Motor neuron (in vitro differentiated cells): ENCODE measurements around the gene GRM7. TPM values are rescaled to one million over a fixed set of nuclear protein-coding genes. Genes with fewer than 3 reads are reported as not detected.

Source experiments
- ATAC-seq, 8 experiments: fragments of 200-7000 bp; cut with Tn5 transposase; replicated peaks in 6 of 8; 2 replicates each; pipeline ENCODE4 v1.8.0; 2021; ENCODE audit warnings: mild to moderate bottlenecking in 8 of 8, moderate library complexity in 8 of 8
- H3K27ac ChIP-seq, 2 donors: fragments of 250-450 bp; sonication (Bioruptor Pico); 2 replicates each; pipeline ENCODE4 v1.9.0; 2021; ENCODE audit warnings: antibody characterized with exemption in 2 of 2, mild to moderate bottlenecking in 2 of 2, moderate library complexity in 1 of 2
- H3K4me1 ChIP-seq, 2 donors: fragments of 250-450 bp; sonication (Bioruptor Pico); replicated peaks in 1 of 2; 2 replicates each; pipeline ENCODE4 v1.6.1; 2021; ENCODE audit warnings: antibody characterized with exemption in 2 of 2, mild to moderate bottlenecking in 2 of 2, moderate library complexity in 1 of 2
- H3K4me3 ChIP-seq, 5 donors: fragments of 250-450 bp; sonication (Bioruptor Pico); 2 replicates each; pipeline ENCODE4 v1.9.0; 2021; ENCODE audit warnings: antibody characterized with exemption in 5 of 5, mild to moderate bottlenecking in 5 of 5, moderate library complexity in 4 of 5
- WGBS, 10 experiments: fragments of 450-650 bp; shearing (Covaris generic); methylation state at CpG; one replicate each; pipeline ENCODE4 v1.0.0; 2022; 5-methylcytosine and 5-hydroxymethylcytosine counted together
- in situ Hi-C, 9 experiments: fragments of 400-800 bp; cut with MboI; loops; one replicate each; pipeline ENCODE4 v1.15.0; 2021; ENCODE audit warnings: low sequenced_read_pairs in 9 of 9, low pct_unique_long_range_greater_than_20kb in 2 of 9; ENCODE audit not compliant: unreplicated experiment in 9 of 9
- total RNA-seq, 8 experiments: library from RNA; unstranded; fragments of 300-600 nt; gene quantifications; 2 replicates each; pipeline versions ENCODE4 v1.2.3 to v1.2.4, GENCODE V29; 2022

The GRM7 gene
- total RNA-seq, 8 experiments from 2014 or later, result 0.14 to 5.0 (median 2.9) TPM; not detected in 1

DNA sequence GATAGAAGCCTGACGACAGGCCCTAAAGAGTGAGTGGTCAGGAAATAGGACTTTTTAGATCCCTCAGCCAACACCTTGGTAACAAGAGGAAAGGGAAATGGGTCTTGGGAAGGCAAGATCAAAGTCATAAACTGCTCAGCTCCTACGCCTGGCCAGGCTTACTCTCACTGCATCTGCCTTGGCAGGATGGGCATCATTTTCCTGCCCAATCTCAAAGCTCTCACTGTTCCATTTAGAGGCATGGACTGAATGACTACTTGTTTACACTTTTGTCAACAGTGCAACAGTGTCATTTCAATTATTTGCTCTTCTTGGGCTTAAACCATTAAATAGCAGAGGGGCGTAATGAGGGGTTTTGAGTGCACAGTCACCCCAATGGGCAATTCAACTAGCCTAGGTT is 808.7 kb downstream of the GRM7 start:
- Histone ChIP-seq H3K4me1 (peaks cover 2 to 7% of the 10 kb centered on the region in 2 donors), H3K4me3 (no peak overlapping the region), H3K27ac (no peak overlapping the region)
- in situ Hi-C loops, result no loop called here
- 35 to 100% (median 91%) methylated on average over 1 to 3 of the region's 3 CpGs; no CpG with 5 or more reads in 4 of the 10 experiments for WGBS, 10 experiments
- no peak for ATAC-seq

DNA sequence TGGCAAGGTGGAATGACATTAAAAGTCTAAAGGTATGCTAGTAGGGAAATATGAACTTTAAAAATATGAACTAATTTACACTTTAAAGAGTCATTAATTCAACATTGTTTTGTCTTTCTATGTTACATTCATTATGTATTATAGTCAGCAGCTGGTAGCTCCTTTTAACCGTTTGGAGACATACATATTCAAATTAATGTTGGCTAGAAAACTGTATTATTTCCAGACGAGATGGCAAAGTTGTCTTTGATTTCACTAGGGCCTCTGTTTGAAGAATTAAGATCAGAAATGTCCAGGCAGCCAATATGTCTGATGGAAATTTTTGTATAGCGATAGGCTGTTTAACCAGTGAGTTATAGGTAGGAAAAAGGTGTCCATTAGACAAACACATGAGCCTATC is 817.6 kb downstream of the GRM7 start:
- ATAC-seq, result no peak
- 0 to 93% (median 60%) methylated on average over 1 to 3 of the region's 3 CpGs; no CpG with 5 or more reads in 1 of the 10 experiments for WGBS, 10 experiments

DNA sequence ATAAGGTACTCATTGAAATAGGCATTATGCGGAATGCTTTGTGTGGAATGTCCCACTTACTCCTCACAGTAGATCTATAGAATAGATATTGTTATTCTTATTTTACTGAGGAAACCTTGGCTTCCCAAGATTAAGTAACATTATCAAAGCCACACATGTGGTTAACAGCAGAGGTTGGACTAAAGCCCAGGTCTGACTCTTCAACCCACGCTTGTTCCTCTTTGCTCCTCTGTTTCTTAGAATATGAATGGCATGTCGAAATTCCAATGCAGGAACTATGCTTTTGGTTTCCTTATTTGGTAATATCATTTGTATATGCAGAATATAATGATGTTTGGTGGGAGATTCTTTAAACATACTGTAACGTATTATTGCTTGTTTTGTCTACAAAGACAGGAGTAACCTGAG is 821.9 kb downstream of the GRM7 start:
- in situ Hi-C loops, result no loop called here
- Histone ChIP-seq H3K4me3 (no peak overlapping the region), H3K27ac (no peak overlapping the region), H3K4me1 (no peaks in the 10 kb centered on the region)
- ATAC-seq, result peak in 3 of 8 experiments; percentile 89 to 98 (median 96)
- 0 to 93% (median 57%) methylated on average over 2 to 4 of the region's 4 CpGs; no CpG with 5 or more reads in 1 of the 10 experiments for WGBS, 10 experiments

More for the DNA sequence above, 817.6 kb downstream of the GRM7 start:
- in situ Hi-C loops, result no loop called here
- no peak overlapping the region for H3K27ac ChIP-seq
- H3K4me3 ChIP-seq, result no peak overlapping the region
- H3K4me1 ChIP-seq, result no peaks in the 10 kb centered on the region

DNA sequence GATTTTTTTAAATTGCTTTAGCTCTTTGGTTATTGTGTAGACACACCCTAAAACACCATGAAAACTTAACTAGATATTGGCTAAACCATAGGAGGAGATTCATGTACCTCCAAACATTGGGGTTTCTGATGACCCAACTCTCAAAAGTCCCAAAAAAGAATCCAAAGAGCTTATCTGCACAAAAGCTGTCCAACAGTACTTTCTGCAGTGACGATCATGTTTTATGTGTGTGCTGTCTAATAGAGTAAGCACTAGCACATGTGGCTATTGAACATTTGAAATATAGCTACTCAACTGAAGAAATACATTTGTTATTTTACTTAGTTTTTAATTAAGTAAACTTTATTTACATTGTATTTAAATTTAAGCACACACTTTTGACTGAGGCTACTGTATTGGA is 822.5 kb downstream of the GRM7 start:
- 20 to 100% (median 83%) methylated on average over 1 of the region's 1 CpG; no CpG with 5 or more reads in 2 of the 10 experiments for WGBS, 10 experiments
- no peak overlapping the region for H3K27ac ChIP-seq
- no peak overlapping the region for H3K4me3 ChIP-seq
- ATAC-seq, result no peak
- in situ Hi-C loops, result no loop called here
- H3K4me1 ChIP-seq, result no peaks in the 10 kb centered on the region

DNA sequence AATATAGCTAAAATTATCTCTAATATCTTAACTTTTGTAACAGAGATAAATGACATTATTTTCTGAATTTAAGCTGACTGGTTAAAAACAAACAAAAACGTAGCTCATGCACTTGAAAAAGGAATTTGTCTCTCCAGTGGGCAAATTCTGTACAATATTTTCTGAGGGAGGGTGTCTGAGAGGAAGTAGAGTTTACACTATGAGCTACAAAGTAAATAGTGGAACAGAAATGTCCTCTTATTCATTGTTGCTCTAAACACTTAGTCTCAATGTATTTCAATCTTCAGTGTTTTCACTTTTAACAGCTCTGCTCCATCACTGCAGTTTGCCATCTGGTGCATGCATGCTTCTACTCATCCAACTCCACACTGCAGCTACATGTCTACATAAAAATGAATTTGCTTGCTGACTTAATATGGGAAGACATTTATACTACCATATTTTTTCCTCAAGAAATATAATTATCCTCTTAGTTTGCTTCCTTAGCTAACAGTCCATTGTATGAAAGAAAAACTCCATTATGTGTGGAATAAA is 823.3 kb downstream of the GRM7 start:
- H3K4me3 ChIP-seq, result no peak overlapping the region
- ATAC-seq, result peak in 1 of 8 experiments; percentile 48
- WGBS, 10 experiments, result 0 to 79% (median 33%) methylated on average over 1 of the region's 1 CpG
- H3K4me1 ChIP-seq, result no peaks in the 10 kb centered on the region
- in situ Hi-C loops, result no loop called here
- no peak overlapping the region for H3K27ac ChIP-seq

DNA sequence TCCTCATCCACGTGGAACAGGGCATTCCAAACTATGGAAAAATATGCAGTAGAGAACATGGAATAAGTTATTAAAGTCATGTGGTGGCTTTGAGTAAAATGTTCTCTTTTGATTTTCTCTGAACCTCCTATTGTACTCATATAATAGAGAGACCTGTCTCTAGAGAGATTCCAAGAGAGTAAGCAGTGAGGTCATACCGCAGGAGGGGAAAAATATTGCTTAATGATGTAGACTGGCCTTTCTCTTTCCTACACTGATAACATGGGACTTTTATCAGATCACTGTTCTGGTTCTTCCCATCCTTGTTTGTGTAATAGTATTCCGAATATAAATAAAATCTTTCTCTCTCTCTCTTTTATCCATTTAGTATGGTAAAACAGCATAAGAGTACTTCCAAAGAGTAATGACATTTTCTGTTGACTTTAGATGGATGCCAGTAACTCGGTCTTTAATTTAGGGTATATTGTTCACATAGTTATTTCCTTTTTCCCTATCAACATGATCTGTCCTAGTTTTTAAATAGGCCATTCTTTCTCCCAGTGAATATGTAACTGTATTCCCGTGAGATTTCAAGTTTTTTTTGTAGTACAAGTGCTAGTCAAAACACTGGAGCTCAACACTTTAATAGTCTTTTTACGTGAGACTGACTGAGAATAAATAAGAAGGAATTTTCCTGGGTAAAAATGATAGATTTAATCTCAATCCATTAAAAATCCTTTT is 826.7 kb downstream of the GRM7 start:
- in situ Hi-C loops, result no loop called here
- 15 to 91% (median 80%) methylated on average over 1 to 6 of the region's 6 CpGs; no CpG with 5 or more reads in 1 of the 10 experiments for WGBS, 10 experiments
- ATAC-seq, result no peak

DNA sequence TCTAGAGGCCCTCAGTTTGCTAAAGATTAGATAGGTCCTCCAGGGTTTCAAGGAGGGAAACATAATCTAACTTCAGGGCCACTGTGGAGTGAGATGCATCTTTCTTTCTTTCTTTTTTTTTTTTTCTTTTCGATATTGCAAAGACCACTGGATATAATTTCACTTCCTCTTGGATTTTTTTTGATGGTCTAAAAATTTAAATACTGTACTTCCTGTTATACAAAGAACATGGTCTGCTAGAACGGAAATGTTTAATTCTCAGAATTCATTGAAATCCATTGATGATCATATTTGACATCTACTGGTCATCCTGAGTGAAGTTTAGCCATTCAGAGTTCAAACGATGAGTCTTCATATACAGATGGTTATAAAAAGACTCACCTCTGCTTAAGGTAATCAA is 832.0 kb downstream of the GRM7 start:
- Histone ChIP-seq H3K4me3 (no peak overlapping the region), H3K27ac (no peak overlapping the region), H3K4me1 (peaks cover 18 to 24% of the 10 kb centered on the region in 2 donors)
- no peak for ATAC-seq
- WGBS, 10 experiments, result 0 to 100% (median 67%) methylated on average over 1 to 3 of the region's 3 CpGs; no CpG with 5 or more reads in 1 of the 10 experiments
- in situ Hi-C loops, result no loop called here

More for the DNA sequence above, 826.7 kb downstream of the GRM7 start:
- no peak overlapping the region for H3K27ac ChIP-seq
- no peak overlapping the region for H3K4me3 ChIP-seq
- H3K4me1 ChIP-seq, result no peaks in the 10 kb centered on the region

DNA sequence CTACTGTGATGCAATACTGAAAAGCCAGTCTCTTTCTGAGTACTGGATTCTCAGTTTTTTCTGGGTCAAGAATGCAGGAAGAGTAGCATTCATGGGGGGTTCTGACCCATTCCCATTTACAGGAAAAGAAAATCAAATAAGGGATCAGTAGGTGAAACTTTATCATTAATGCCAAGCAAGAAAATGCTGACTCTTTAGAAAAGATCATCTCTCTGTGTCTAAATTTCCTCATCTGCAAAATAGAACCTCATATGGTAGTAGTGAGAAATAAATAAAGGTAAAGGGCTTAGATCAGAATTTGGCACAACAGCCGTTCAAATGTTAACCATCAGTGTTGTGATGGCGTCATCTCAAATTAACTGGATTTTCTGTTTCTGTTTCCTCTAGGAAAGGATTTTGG is 833.1 kb downstream of the GRM7 start:
- ATAC-seq, result no peak
- no peak overlapping the region for H3K27ac ChIP-seq
- in situ Hi-C loops, result no loop called here
- WGBS, 10 experiments, result 21 to 100% (median 93%) methylated on average over 1 to 2 of the region's 2 CpGs; no CpG with 5 or more reads in 1 of the 10 experiments
- peaks cover 26% of the 10 kb centered on the region in 2 donors for H3K4me1 ChIP-seq
- no peak overlapping the region for H3K4me3 ChIP-seq

DNA sequence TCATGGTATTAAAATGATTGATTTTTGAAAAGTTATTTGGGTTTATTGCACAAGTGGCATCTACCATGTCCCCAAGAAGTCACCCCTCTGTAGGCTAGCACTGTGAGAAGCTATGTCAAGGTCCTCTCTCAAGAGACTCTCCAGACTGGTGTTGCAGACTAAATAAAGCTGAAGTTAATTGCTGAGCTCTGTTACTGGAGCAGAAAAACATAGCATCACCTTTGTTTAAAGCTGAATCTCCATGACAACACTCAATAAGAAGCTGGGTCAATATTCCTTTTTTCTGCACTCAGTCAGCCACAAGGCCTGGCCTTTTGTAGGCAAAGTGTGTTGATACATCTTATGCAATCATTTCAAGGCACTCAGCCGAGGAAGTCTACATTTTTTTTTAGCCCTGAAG is 834.1 kb downstream of the GRM7 start:
- in situ Hi-C loops, result no loop called here
- H3K27ac ChIP-seq, result no peak overlapping the region
- 10 to 43% (median 20%) methylated on average over 1 of the region's 1 CpG; no CpG with 5 or more reads in 4 of the 10 experiments for WGBS, 10 experiments
- no peak overlapping the region for H3K4me3 ChIP-seq
- H3K4me1 ChIP-seq, result peaks cover 31 to 32% of the 10 kb centered on the region in 2 donors
- ATAC-seq, result peak in 6 of 8 experiments; percentile 10 to 84 (median 72)

DNA sequence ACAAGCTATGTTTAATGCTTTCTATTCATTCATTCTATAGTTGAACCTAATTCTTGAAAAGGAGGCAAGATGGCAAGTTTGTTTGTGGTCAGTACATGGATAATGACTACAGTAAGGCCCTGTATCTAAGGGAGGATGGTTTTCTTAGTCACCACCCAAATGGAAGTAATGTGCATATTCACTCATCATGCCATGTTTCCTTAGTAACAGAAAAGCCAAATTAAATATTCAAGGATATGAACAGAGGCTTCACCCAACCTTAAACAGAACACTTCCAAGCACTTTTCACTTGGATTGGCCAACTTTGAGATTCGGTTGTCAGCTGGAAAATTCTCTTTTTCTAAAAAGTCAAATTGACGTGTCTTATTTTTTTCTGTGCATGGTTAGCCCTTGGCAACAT is 835.4 kb downstream of the GRM7 start:
- in situ Hi-C loops, result no loop called here
- WGBS, 10 experiments, result 0 to 79% (median 59%) methylated on average over 1 to 2 of the region's 2 CpGs; no CpG with 5 or more reads in 1 of the 10 experiments

DNA sequence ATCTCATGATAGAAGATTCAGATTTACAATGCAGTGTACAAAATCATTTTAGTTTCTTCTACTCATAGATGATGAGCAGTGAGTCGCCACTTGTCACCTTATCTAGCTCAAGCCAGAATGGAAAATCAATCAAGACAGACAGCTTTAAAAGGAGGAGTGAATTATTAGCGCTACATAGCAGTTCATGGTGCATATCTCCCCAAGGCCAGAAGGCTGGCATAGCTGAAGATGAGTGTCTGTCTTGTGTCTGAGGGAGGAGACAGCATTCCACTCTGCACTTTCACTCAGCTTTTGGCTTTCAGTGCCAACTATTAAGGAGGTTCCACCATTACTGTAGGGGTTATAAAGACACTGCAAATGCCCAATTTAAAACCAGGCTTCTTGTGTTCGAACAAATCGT is 836.6 kb downstream of the GRM7 start:
- no peak overlapping the region for H3K27ac ChIP-seq
- peak in 6 of 8 experiments; percentile 14 to 76 (median 40) for ATAC-seq
- H3K4me3 ChIP-seq, result no peak overlapping the region
- in situ Hi-C loops, result no loop called here
- 21 to 100% (median 53%) methylated on average over 1 to 4 of the region's 4 CpGs; no CpG with 5 or more reads in 2 of the 10 experiments for WGBS, 10 experiments
- H3K4me1 ChIP-seq, result peaks cover 42 to 44% of the 10 kb centered on the region in 2 donors

More for the DNA sequence above, 835.4 kb downstream of the GRM7 start:
- ATAC-seq, result peak; percentile 25 to 99 (median 70)
- no peak overlapping the region for H3K4me3 ChIP-seq
- peaks cover 42 to 44% of the 10 kb centered on the region in 2 donors for H3K4me1 ChIP-seq
- no peak overlapping the region for H3K27ac ChIP-seq

DNA sequence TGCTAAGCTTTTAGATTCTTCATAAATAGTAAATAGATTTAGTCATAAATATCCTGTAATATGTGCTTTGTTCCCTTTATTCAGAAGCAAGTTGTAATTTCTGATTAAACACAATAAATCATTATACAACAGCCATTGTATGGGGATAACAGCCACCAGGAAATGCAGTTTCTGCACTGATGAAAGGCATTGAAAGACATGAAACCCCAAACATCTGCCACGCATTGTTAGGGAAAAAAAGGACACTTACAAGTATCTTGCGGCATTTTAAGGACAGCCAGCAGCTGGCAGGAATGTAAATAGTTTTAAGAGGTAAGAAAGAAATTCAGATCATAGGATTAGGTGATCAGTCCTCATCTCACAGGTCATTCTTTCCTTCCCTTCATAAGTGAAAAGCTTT is 839.6 kb downstream of the GRM7 start:
- Histone ChIP-seq H3K27ac (peak overlapping the region; percentile 15 to 54), H3K4me1 (peaks cover 33 to 36% of the 10 kb centered on the region in 2 donors), H3K4me3 (no peak overlapping the region)
- ATAC-seq, result peak in 4 of 8 experiments; percentile 37 to 51 (median 44)
- in situ Hi-C loops, result no loop called here
- 0 to 43% (median 31%) methylated on average over 1 to 2 of the region's 2 CpGs; no CpG with 5 or more reads in 3 of the 10 experiments for WGBS, 10 experiments

DNA sequence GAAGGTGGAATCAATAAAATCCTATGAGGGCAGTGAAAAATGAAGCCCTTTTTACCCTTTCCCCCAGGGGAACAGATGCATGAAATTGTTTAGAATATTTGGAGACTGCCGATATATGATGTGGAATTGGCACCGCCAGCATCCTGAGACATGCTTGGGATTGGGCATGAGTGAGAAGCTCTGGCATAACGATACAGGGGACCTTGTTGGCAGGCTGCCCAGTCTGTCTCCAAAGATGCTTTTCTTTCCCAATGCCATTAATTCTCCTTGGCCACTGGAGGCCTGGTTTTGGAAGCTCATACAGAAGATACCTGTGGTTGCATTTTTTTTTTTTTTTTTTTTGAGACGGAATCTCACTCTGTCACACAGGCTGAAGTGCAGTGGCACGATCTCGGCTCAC is 840.1 kb downstream of the GRM7 start:
- ATAC-seq, result no peak
- no peak overlapping the region for H3K4me3 ChIP-seq
- in situ Hi-C loops, result no loop called here
- H3K27ac ChIP-seq, result peak overlapping the region; percentile 15 to 54
- WGBS, 10 experiments, result 31 to 90% (median 48%) methylated on average over 1 to 3 of the region's 6 CpGs; no CpG with 5 or more reads in 1 of the 10 experiments
- peaks cover 33 to 34% of the 10 kb centered on the region in 2 donors for H3K4me1 ChIP-seq
